GM19193 (cell line): ENCODE measurements around the gene SLF2.

ENCODE experiments used
- POLR2A ChIP-seq: IDR thresholded peaks from 4 replicates; pipeline ENCODE4 v1.6.1; 2011; ENCODE audit not compliant: insufficient read depth, insufficient read length; ENCODE audit errors: extremely low read depth

The SLF2 gene

GRCh38 chr10:100874702-100875483 lies 37.9 kb upstream of the SLF2 start:
- no peak for TF ChIP-seq POLR2A

GRCh38 chr10:100875484-100876166 lies 37.1 kb upstream of the SLF2 start:
- TF ChIP-seq POLR2A: no peak

- no peak for TF ChIP-seq POLR2A
These were observed 35.9 kb upstream of the SLF2 start for GRCh38 chr10:100876585-100877460.

GRCh38 chr10:100877461-100877850 lies 35.3 kb upstream of the SLF2 start:
- TF ChIP-seq POLR2A: no peak

GRCh38 chr10:100878291-100878910 lies 34.4 kb upstream of the SLF2 start:
- no peak for TF ChIP-seq POLR2A

GRCh38 chr10:100879741-100880360 lies 32.9 kb upstream of the SLF2 start:
- no peak for TF ChIP-seq POLR2A

GRCh38 chr10:100881556-100882213 lies 31.1 kb upstream of the SLF2 start:
- no peak for TF ChIP-seq POLR2A

GRCh38 chr10:100882252-100882651 lies 30.5 kb upstream of the SLF2 start:
- no peak for TF ChIP-seq POLR2A

GRCh38 chr10:100882671-100883311 lies 30.0 kb upstream of the SLF2 start:
- TF ChIP-seq POLR2A: no peak

- TF ChIP-seq POLR2A: no peak
These were observed 29.4 kb upstream of the SLF2 start for GRCh38 chr10:100883312-100883821.

GRCh38 chr10:100886091-100886490 lies 26.7 kb upstream of the SLF2 start:
- no peak for TF ChIP-seq POLR2A

GRCh38 chr10:100886521-100886920 lies 26.2 kb upstream of the SLF2 start:
- no peak for TF ChIP-seq POLR2A

GRCh38 chr10:100886963-100887362 lies 25.8 kb upstream of the SLF2 start:
- TF ChIP-seq POLR2A: no peak
